IPS-20b (cell line): ENCODE results near the gene SCN2B.
"Not testable (repeated sequence)": the region's sequence is repeated elsewhere in the genome, so short reads cannot be mapped to it uniquely, and the experiment has no call there.

ENCODE experiments used
- H3K27ac ChIP-seq: one replicate; pipeline ENCODE4 v1.5.1; 2013; ENCODE audit warnings: low read length
- H3K27me3 ChIP-seq: 2 replicates; pipeline ENCODE4 v1.6.1; 2013; ENCODE audit warnings: mild to moderate bottlenecking, low read length, inconsistent platforms; ENCODE audit not compliant: insufficient read depth
- H3K36me3 ChIP-seq: 2 replicates; pipeline ENCODE4 v1.6.1; 2013; ENCODE audit warnings: low read depth, mild to moderate bottlenecking, inconsistent platforms, low read length, moderate library complexity; ENCODE audit not compliant: insufficient read depth
- H3K4me1 ChIP-seq: 2 replicates; pipeline ENCODE4 v1.6.1; 2013; ENCODE audit warnings: mild to moderate bottlenecking, control low read depth, inconsistent platforms, low read length, moderate library complexity; ENCODE audit not compliant: insufficient read depth
- H3K4me3 ChIP-seq: 2 replicates; pipeline ENCODE4 v1.5.1; 2013; ENCODE audit warnings: mild to moderate bottlenecking, low read length, inconsistent platforms
- H3K9ac ChIP-seq: 2 replicates; pipeline ENCODE4 v1.6.1; 2013; ENCODE audit warnings: low read depth, mild to moderate bottlenecking, inconsistent platforms, low read length, moderate library complexity
- H3K9me3 ChIP-seq: 2 replicates; pipeline ENCODE4 v1.6.1; 2013; ENCODE audit warnings: mild to moderate bottlenecking, low read depth, low read length, inconsistent platforms; ENCODE audit not compliant: insufficient read depth

Gene SCN2B

DNA sequence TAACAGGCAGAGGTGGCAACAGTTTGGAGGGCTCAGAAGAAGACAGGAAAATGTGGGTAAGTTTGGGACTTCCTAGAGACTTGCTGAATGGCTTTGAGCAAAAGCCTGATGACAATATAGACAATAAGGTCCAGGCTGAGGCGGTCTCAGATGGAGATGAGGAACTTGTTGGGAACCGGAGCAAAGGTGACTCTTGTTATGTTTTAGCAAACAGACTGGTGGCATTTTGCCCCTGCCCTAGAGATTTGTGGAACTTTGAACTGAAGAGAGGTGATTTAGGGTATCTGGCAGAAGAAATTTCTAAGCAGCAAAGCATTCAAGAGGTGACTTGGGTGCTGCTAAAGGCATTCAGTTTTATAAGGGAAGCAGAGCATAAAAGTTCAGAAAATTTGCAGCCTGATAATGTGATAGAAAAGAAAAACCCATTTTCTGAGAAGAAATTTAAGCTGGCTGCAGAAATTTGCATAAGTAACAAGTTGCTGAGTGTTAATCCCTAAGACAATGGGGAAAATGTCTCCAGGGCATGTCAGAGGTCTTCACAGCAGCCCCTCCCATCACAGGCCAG, 14.6 kb upstream of the SCN2B start:
- H3K9ac ChIP-seq, H3K36me3 ChIP-seq, H3K9me3 ChIP-seq, H3K4me3 ChIP-seq, H3K4me1 ChIP-seq, H3K27ac ChIP-seq: not testable (repeated sequence)
- peaks cover 10% of the 10 kb centered on the region for H3K27me3 ChIP-seq

DNA sequence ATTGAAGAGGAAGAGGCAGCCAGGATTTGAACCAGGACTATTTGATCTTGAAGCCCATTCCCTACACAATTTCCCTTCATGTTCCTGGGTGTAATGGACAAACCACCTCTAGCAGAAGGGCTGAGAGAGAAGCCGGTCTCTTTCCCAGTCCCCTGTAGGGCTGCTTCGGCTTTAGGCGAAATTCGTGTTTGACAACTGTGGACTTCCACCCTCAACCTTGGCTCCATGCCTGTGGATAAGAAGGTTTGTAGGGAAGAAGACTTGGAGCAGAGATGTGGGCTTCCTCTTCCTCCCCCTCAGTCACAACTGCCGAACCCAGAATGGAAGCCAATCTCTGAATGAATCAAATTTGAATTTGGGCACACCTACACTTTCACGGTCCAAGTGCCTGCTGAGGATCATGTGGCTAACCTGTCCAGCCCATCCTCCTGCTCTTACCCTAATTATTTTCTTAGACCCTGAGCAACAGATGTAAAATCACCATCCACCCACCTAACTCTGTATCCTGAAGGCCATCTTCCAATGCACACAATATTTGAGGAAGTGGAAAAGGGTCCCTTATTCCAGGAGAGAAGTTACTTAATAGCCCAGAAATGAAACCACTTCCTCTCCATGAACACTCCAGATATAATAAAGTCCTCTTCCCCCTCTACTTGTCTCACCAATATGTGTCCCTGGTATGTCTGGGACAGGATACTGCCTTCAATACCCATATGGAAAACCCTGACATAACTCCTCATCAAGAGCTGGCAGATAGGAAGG, 10.1 kb upstream of the SCN2B start:
- Histone ChIP-seq H3K4me1 (no peaks in the 10 kb centered on the region), H3K4me3 (no peak overlapping the region), H3K9ac (no peak overlapping the region), H3K27ac (no peak overlapping the region), H3K9me3 (no peaks in the 10 kb centered on the region), H3K27me3 (peaks cover 10% of the 10 kb centered on the region), H3K36me3 (no peaks in the 10 kb centered on the region)

DNA sequence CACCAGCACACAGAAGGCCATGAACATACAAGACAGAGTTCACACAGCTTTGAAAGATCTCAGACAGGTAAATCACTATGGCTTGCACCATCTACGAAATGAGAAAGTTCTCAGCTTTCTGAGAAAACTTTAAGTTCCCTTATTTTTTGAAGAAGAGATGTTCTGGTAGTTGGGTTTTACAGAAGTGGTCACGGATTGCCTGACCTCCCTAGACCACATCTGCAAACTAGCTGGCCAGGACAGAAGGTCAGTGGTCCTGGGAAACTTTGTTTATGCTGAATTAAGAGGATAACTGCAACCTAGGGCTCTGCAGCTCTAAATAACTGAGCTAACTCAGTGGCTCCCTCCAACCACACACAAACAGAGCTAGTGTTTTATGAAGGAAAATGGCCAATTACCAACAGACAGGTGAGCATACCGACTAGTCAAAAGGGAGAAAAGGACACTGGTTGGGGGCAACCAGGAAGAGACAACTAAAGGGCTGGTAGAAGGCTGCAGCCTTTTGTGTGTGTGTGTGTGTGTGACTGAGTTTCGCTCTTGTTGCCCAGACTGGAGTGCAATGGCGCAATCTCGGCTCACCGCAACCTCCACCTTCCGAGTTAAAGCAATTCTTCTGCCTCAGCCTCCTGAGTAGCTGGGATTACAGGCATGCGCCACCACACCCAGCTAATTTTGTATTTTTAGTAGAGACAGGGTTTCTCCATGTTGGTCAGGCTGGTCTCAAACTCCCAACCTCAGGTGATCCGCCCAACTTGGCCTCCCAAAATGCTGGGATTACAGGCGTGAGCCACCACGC, 8.5 kb upstream of the SCN2B start:
- no peaks in the 10 kb centered on the region for H3K9me3 ChIP-seq
- H3K9ac ChIP-seq = no peak overlapping the region
- no peak overlapping the region for H3K4me3 ChIP-seq
- H3K27me3 ChIP-seq = peaks cover 13% of the 10 kb centered on the region
- H3K27ac ChIP-seq = no peak overlapping the region
- no peaks in the 10 kb centered on the region for H3K36me3 ChIP-seq
- peaks cover 9% of the 10 kb centered on the region; the same call in 1 of the 2 replicates for H3K4me1 ChIP-seq

DNA sequence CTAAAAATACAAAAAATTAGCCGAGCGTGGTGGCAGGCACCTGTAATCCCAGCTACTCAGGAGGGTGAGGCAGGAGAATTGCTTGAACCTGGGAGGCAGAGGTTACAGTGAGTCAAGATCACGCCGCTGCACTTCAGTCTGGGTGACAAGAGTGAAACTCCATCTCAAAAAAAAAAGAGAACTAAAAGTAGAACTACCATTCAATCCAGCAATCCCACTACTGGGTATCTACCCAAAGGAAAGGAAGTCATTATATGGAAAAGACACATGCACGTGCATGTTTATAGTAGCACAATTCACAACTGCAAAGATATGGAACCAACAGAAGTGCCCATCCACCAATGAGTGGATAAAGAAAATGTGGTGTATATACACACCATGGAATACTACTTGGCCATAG, 7.3 kb upstream of the SCN2B start:
- not testable (repeated sequence) for H3K9me3 ChIP-seq, H3K4me3 ChIP-seq, H3K9ac ChIP-seq, H3K4me1 ChIP-seq, H3K36me3 ChIP-seq, H3K27ac ChIP-seq
- H3K27me3 ChIP-seq = peaks cover 18% of the 10 kb centered on the region

DNA sequence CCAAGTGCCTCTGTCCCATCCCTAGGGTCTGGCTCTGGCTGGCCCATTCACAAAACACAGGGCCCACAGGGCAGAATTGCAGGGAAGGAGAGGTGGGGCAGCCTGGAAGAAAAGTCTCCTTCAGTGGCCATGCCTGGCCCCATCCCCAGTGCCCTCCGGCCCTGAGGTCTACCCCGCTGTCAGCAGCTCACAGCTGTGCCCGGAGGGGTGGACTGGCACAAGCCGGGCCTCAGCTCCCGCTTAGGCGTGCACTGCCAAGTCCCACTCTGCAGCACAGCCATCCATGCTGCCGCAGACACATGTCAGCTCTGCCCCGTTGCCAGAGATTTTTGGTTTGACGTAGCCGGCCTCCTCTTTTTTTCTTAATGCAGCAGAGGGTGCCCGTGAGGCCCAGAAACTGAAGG, 3.9 kb upstream of the SCN2B start:
- no peak overlapping the region for H3K27ac ChIP-seq
- H3K27me3 ChIP-seq = peaks cover 20% of the 10 kb centered on the region
- no peak overlapping the region; the same call in 1 of the 2 replicates for H3K9ac ChIP-seq
- no peaks in the 10 kb centered on the region for H3K36me3 ChIP-seq
- H3K9me3 ChIP-seq = no peaks in the 10 kb centered on the region
- peak overlapping the region; percentile 52; the same call in 1 of the 2 replicates for H3K4me3 ChIP-seq
- peaks cover 16% of the 10 kb centered on the region for H3K4me1 ChIP-seq

DNA sequence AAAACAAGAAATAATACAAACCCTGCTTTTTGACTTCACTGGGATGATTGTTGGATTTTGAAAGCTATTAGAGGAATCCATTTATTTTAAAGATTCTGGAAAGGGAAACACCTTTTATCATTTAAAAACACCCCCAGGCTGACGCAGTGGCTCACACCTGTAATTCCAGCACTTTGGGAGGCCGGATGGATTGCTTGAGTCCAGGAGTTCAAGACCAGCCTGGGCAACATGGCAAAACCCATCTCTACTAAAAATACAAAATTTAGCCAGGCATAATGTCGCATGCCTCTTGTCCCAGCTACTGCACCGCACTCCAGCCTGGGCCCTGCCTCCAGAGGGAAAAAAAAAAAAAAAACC, 317 bp upstream of the SCN2B start:
- Histone ChIP-seq H3K9ac (no peak overlapping the region), H3K27me3 (peaks cover 56% of the 10 kb centered on the region), H3K4me1 (peaks cover 19% of the 10 kb centered on the region), H3K36me3 (no peaks in the 10 kb centered on the region), H3K27ac (no peak overlapping the region), H3K9me3 (no peaks in the 10 kb centered on the region), H3K4me3 (peak overlapping the region; percentile 86; the same call in 1 of the 2 replicates)

DNA sequence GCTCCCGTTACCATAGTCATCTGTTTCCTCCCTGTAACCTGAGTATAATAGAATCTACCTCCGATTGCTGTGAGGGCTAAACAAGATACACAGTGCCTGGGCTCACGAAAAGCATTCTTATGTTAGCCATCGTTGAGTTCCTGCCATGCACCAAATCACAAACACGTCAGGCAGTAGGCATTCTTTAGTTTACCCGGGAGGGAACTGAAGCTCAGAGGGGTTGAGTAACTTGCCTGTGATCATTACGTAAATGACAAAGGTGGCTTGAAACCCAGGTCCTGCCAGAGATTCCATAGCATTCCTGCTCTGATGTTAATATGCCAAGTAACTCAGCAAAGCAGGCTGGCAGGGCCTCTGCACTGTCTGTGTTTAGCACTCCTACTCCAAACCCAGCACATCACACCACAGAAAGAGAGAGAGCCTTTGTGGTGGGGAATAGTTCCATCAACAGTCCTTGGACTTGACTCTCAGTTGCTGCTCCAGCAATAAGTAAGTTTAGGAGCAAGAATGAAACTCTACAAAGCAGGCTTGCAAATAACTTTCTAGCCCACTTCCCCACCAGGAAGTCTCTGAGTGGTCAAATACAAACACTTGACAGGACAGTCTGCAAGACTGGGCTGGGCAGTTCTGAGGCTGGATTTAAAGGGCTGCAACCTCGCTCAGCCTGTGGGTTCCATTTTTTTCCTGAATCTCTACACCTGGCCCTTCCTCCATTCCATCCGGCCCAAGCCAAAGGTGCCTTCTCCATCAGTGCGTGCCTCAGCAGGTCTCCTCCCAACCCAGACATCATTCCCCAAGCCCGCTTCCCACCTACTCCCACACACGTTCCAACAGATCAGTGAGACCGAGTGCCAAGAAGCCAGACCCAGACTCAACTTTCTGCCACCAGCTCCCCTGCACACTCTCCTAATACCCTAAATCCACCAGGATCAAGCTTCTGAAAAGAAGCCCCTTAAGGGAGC, 1.1 kb downstream of the SCN2B start:
- Histone ChIP-seq H3K36me3 (no peaks in the 10 kb centered on the region), H3K4me1 (peaks cover 22% of the 10 kb centered on the region), H3K9ac (no peak overlapping the region), H3K27me3 (peaks cover 70% of the 10 kb centered on the region), H3K27ac (no peak overlapping the region), H3K9me3 (no peaks in the 10 kb centered on the region), H3K4me3 (peak overlapping the region; percentile 86; the same call in 1 of the 2 replicates)

DNA sequence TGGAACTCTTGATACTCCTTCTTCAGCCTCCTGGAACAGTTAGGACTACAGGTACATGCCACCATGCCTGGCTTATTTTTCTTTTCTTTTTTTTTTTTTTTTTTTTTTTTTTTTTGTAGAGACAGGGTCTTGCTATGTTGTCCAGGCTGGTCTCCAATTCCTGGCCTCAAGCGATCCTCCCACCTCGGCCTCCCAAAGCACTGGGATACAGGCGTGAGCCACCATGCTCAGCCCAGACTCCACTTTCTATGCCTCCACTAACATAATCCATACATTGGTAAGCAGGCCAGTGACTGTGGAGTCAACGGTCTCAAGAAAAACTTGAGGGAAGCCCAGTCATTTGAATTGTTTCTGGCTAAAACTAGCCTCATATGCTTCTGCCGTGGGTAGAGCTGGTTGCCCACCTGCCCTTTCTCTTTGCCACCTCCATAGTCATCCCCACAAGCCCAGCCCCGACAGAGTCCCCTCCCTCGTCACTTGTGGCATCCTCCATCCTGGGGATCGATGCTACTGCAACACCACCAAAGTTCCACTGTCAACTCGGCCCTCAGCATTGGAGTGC, 2.4 kb downstream of the SCN2B start:
- Histone ChIP-seq H3K27ac (no peak overlapping the region), H3K4me3 (no peak overlapping the region), H3K9me3 (no peaks in the 10 kb centered on the region), H3K9ac (no peak overlapping the region), H3K36me3 (no peaks in the 10 kb centered on the region), H3K4me1 (peaks cover 18% of the 10 kb centered on the region), H3K27me3 (peaks cover 74% of the 10 kb centered on the region)

DNA sequence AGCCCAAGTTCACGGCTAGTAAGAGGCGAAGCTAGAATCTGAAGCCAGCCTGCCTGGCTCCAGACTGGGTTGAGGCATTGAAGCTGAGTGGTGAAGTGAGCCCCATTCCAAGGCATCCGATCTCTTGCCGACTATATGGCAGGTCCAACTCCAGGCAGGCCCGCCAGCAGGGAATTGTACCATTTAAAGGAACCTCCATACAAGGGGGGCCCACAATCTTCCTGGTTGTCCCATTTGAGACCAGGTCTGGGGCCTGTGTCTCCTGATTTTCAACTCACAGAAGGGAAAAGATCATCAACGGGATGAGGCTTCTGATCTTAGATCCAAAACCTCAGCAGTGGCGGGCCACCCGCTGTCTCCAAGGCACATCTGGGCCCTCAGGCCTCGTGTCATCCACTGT, 4.1 kb downstream of the SCN2B start:
- Histone ChIP-seq H3K27ac (no peak overlapping the region), H3K4me3 (no peak overlapping the region), H3K4me1 (peaks cover 18% of the 10 kb centered on the region), H3K36me3 (no peaks in the 10 kb centered on the region), H3K27me3 (peaks cover 91% of the 10 kb centered on the region), H3K9me3 (no peaks in the 10 kb centered on the region), H3K9ac (no peak overlapping the region)

DNA sequence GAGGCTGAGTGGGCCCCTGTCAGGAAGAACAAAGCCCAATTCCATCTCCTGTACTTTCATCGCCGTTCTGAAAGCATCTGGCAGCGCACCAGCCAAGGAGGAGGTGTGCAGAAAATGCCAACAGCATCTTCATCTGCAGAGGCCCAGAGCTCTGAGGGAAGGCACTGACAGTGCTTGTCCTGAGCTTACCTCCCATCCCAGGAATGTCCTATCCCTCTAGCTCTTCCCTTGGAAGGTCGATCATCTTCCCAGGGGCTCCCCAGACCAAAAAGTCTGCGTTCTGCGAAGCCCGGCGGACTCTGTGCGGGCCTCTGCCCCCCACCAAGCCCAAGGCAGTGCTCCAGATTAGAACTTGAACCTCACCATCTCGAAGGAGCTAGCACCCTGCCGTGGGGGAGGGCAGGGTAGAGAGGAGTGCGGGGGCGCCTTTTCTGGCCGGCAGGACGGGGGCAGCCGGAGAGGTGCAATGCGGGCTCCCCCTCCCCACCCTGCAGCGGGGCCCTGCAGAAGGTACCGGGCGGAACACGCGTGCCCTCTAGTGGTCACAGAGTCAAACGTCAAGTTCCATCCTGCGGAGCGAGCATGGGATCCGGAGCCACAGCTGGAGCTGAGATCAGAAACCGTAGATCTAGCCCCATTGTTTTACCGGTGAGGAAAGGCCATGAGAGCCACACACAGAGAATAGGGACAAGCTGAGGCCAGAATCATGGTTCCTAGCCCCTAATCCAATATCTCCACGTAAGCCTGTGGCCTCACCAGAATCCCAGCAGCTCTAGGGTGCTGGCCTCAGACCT, 5.0 kb downstream of the SCN2B start:
- Histone ChIP-seq H3K27me3 (peaks cover 99% of the 10 kb centered on the region), H3K36me3 (no peaks in the 10 kb centered on the region), H3K9ac (no peak overlapping the region), H3K4me3 (peak overlapping the region; percentile 78), H3K4me1 (peaks cover 18% of the 10 kb centered on the region), H3K27ac (no peak overlapping the region), H3K9me3 (no peaks in the 10 kb centered on the region)
